Activated naive CD4-positive, alpha-beta T cell treated with anti-CD3 and anti-CD28 coated beads, Interleukin-2, amount 10 ng/mL, durations not matched to agents 7 days and 5 days (primary cell): ENCODE results near the gene CRYBG2.
"Not testable (repeated sequence)": the region's sequence is repeated elsewhere in the genome, so short reads cannot be mapped to it uniquely, and the experiment has no call there.

Experiments
- CTCF ChIA-PET: fragments of 350-600 bp; sonication (Branson Sonifier 250); formaldehyde crosslinking; loops from one replicate; lab custom pipeline; 2021; ENCODE audit warnings: antibody characterized with exemption; lab: Charles Lee
- DNase-seq: peaks from one replicate; pipeline ENCODE4 v3.0.0-alpha.2; 2020
- H3K27ac Mint-ChIP-seq: one replicate; pipeline ENCODE4 v1.8.0; 2021; ENCODE audit warnings: mild to moderate bottlenecking, moderate library complexity, mixed read lengths
- H3K27me3 Mint-ChIP-seq: one replicate; pipeline ENCODE4 v1.8.0; 2021; ENCODE audit warnings: mild to moderate bottlenecking, mixed read lengths
- H3K36me3 Mint-ChIP-seq: one replicate; pipeline ENCODE4 v1.8.0; 2021; ENCODE audit warnings: mixed read lengths
- H3K4me1 Mint-ChIP-seq: one replicate; pipeline ENCODE4 v1.8.0; 2021; ENCODE audit warnings: mixed read lengths
- H3K4me3 Mint-ChIP-seq: one replicate; pipeline ENCODE4 v1.8.0; 2021; ENCODE audit warnings: mild to moderate bottlenecking, moderate library complexity, mixed read lengths
- H3K9me3 Mint-ChIP-seq: one replicate; pipeline ENCODE4 v1.8.0; 2021; ENCODE audit warnings: mixed read lengths

Gene CRYBG2

GRCh38 chr1:26353976-26354820, at the start of gene CRYBG2:
TSS of gene CRYBG2 (minus strand) at chr1:26354130. CDS start at chr1:26346657, 7,473 bp downstream.
- Mint-ChIP-seq H3K4me1 (peaks cover 22% of the 10 kb centered on the region), H3K36me3 (no peaks in the 10 kb centered on the region), H3K27ac (no peak within 1 kb of the TSS), H3K27me3 (peaks cover 45% of the 10 kb centered on the region), H3K9me3 (no peaks in the 10 kb centered on the region), H3K4me3 (no peak within 1 kb of the TSS)
- DNase-seq, result no peak
- CTCF ChIA-PET, result interaction anchor here (0.9 to 1.6 kb wide), 3 partner anchors 63 to 79 kb away, joined by 3 read pairs; no protein-coding TSS in a partner anchor

- no peak overlapping the region for H3K27ac Mint-ChIP-seq
- no peak overlapping the region for H3K4me3 Mint-ChIP-seq
- H3K27me3 Mint-ChIP-seq, result peaks cover 41% of the 10 kb centered on the region
- CTCF ChIA-PET, result interaction anchor here (0.5 to 1.7 kb wide), 2 partner anchors 13 to 855 kb away, joined by 3 to 7 read pairs; no protein-coding TSS in a partner anchor
- peaks cover 4% of the 10 kb centered on the region for H3K4me1 Mint-ChIP-seq
- H3K9me3 Mint-ChIP-seq, result no peaks in the 10 kb centered on the region
- no peaks in the 10 kb centered on the region for H3K36me3 Mint-ChIP-seq
- DNase-seq, result no peak
These were observed 49.7 kb upstream of the CRYBG2 start for GRCh38 chr1:26403656-26404055.

GRCh38 chr1:26401891-26402290, 48.0 kb upstream of the CRYBG2 start:
- no peaks in the 10 kb centered on the region for H3K36me3 Mint-ChIP-seq
- DNase-seq, result no peak
- H3K27ac Mint-ChIP-seq, result no peak overlapping the region
- CTCF ChIA-PET, result interaction anchor here (0.7 kb wide), 1 partner anchor 199 kb away, joined by 5 read pairs; no protein-coding TSS in a partner anchor
- H3K4me3 Mint-ChIP-seq, result no peak overlapping the region
- H3K9me3 Mint-ChIP-seq, result no peaks in the 10 kb centered on the region
- H3K4me1 Mint-ChIP-seq, result no peaks in the 10 kb centered on the region
- H3K27me3 Mint-ChIP-seq, result peaks cover 33% of the 10 kb centered on the region

- peaks cover 27% of the 10 kb centered on the region for H3K27me3 Mint-ChIP-seq
- H3K4me1 Mint-ChIP-seq, result peaks cover 7% of the 10 kb centered on the region
- no peak for DNase-seq
- H3K27ac Mint-ChIP-seq, result no peak overlapping the region
- H3K36me3 Mint-ChIP-seq, result no peaks in the 10 kb centered on the region
- no peak overlapping the region for H3K4me3 Mint-ChIP-seq
- no peaks in the 10 kb centered on the region for H3K9me3 Mint-ChIP-seq
- CTCF ChIA-PET, result interaction anchor here (1.0 to 2.2 kb wide), 3 partner anchors 17 to 123 kb away, joined by 3 to 10 read pairs (median 4); no protein-coding TSS in a partner anchor
These were observed 45.1 kb upstream of the CRYBG2 start for GRCh38 chr1:26399034-26399433.

GRCh38 chr1:26395754-26396153, 41.8 kb upstream of the CRYBG2 start:
- no peaks in the 10 kb centered on the region for H3K9me3 Mint-ChIP-seq
- DNase-seq, result no peak
- H3K27ac Mint-ChIP-seq, result no peak overlapping the region
- H3K36me3 Mint-ChIP-seq, result no peaks in the 10 kb centered on the region
- CTCF ChIA-PET, result interaction anchor here (0.7 to 3.5 kb wide), 15 partner anchors 17 to 895 kb away, joined by 3 to 19 read pairs (median 5); partner anchors contain the start of genes C1orf232 and ZNF593
- H3K4me1 Mint-ChIP-seq, result peaks cover 20% of the 10 kb centered on the region
- peaks cover 22% of the 10 kb centered on the region for H3K27me3 Mint-ChIP-seq
- no peak overlapping the region for H3K4me3 Mint-ChIP-seq

- H3K4me1 Mint-ChIP-seq, result peaks cover 49% of the 10 kb centered on the region
- peak; percentile 77 for DNase-seq
- no peak overlapping the region for H3K27ac Mint-ChIP-seq
- no peaks in the 10 kb centered on the region for H3K9me3 Mint-ChIP-seq
- H3K27me3 Mint-ChIP-seq, result peaks cover 22% of the 10 kb centered on the region
- H3K4me3 Mint-ChIP-seq, result no peak overlapping the region
- CTCF ChIA-PET, result interaction anchor here (0.6 to 4.1 kb wide), 19 partner anchors 9 to 247 kb away, joined by 3 to 30 read pairs (median 4); partner anchors contain the start of gene SH3BGRL3
- H3K36me3 Mint-ChIP-seq, result no peaks in the 10 kb centered on the region
These were observed 37.5 kb upstream of the CRYBG2 start for GRCh38 chr1:26391450-26391849.

GRCh38 chr1:26389604-26390247, 35.8 kb upstream of the CRYBG2 start:
- peaks cover 22% of the 10 kb centered on the region for H3K27me3 Mint-ChIP-seq
- DNase-seq, result no peak
- no peak overlapping the region for H3K27ac Mint-ChIP-seq
- peaks cover 57% of the 10 kb centered on the region for H3K4me1 Mint-ChIP-seq
- H3K36me3 Mint-ChIP-seq, result no peaks in the 10 kb centered on the region
- H3K4me3 Mint-ChIP-seq, result no peak overlapping the region
- no peaks in the 10 kb centered on the region for H3K9me3 Mint-ChIP-seq
- CTCF ChIA-PET, result interaction anchor here (1.1 to 4.1 kb wide), 7 partner anchors 11 to 220 kb away, joined by 4 to 30 read pairs (median 9); partner anchors contain the start of gene ZNF593

- Mint-ChIP-seq H3K4me3 (no peak overlapping the region), H3K36me3 (no peaks in the 10 kb centered on the region), H3K9me3 (no peaks in the 10 kb centered on the region), H3K27ac (no peak overlapping the region), H3K4me1 (peaks cover 64% of the 10 kb centered on the region), H3K27me3 (peaks cover 22% of the 10 kb centered on the region)
- CTCF ChIA-PET, result interaction anchor here (0.8 to 4.1 kb wide), 6 partner anchors 11 to 219 kb away, joined by 3 to 26 read pairs (median 8); partner anchors contain the start of gene ZNF593
- no peak for DNase-seq
These were observed 35.0 kb upstream of the CRYBG2 start for GRCh38 chr1:26388791-26389445.

- H3K27ac Mint-ChIP-seq, result no peak overlapping the region
- DNase-seq, result no peak
- peaks cover 12% of the 10 kb centered on the region for H3K27me3 Mint-ChIP-seq
- CTCF ChIA-PET, result interaction anchor here (0.6 to 2.0 kb wide), 4 partner anchors 10 to 102 kb away, joined by 3 to 10 read pairs (median 4); no protein-coding TSS in a partner anchor
- H3K4me3 Mint-ChIP-seq, result no peak overlapping the region
- peaks cover 68% of the 10 kb centered on the region for H3K4me1 Mint-ChIP-seq
- H3K9me3 Mint-ChIP-seq, result no peaks in the 10 kb centered on the region
- no peaks in the 10 kb centered on the region for H3K36me3 Mint-ChIP-seq
These were observed 33.5 kb upstream of the CRYBG2 start for GRCh38 chr1:26387447-26387846.

GRCh38 chr1:26385063-26385462, 31.1 kb upstream of the CRYBG2 start:
- DNase-seq, H3K27me3 Mint-ChIP-seq, H3K9me3 Mint-ChIP-seq, H3K36me3 Mint-ChIP-seq, H3K27ac Mint-ChIP-seq: not testable (repeated sequence)
- CTCF ChIA-PET, result interaction anchor here (0.7 kb wide), 1 partner anchor 47 kb away, joined by 3 read pairs; no protein-coding TSS in a partner anchor
- H3K4me1 Mint-ChIP-seq, result peaks cover 62% of the 10 kb centered on the region
- H3K4me3 Mint-ChIP-seq, result peak overlapping the region; percentile 5

- peaks cover 62% of the 10 kb centered on the region for H3K4me1 Mint-ChIP-seq
- no peaks in the 10 kb centered on the region for H3K9me3 Mint-ChIP-seq
- CTCF ChIA-PET, result no interaction called here
- H3K4me3 Mint-ChIP-seq, result no peak overlapping the region
- DNase-seq, result no peak
- no peaks in the 10 kb centered on the region for H3K36me3 Mint-ChIP-seq
- H3K27ac Mint-ChIP-seq, result no peak overlapping the region
- peaks cover 3% of the 10 kb centered on the region for H3K27me3 Mint-ChIP-seq
These were observed 30.1 kb upstream of the CRYBG2 start for GRCh38 chr1:26384076-26384475.

- Mint-ChIP-seq H3K4me1 (peaks cover 74% of the 10 kb centered on the region), H3K4me3 (no peak overlapping the region), H3K9me3 (no peaks in the 10 kb centered on the region), H3K27me3 (no peaks in the 10 kb centered on the region), H3K27ac (peak overlapping the region; percentile 86), H3K36me3 (peaks cover 2% of the 10 kb centered on the region)
- CTCF ChIA-PET, result interaction anchor here (0.8 to 3.0 kb wide), 10 partner anchors 12 to 101 kb away, joined by 3 to 21 read pairs (median 4); no protein-coding TSS in a partner anchor
- no peak for DNase-seq
These were observed 24.9 kb upstream of the CRYBG2 start for GRCh38 chr1:26378879-26379251.

GRCh38 chr1:26378088-26378878, 24.4 kb upstream of the CRYBG2 start:
- H3K9me3 Mint-ChIP-seq, result no peaks in the 10 kb centered on the region
- peaks cover 2% of the 10 kb centered on the region for H3K36me3 Mint-ChIP-seq
- CTCF ChIA-PET, result interaction anchor here (0.8 to 3.0 kb wide), 13 partner anchors 8 to 209 kb away, joined by 3 to 21 read pairs (median 4); partner anchors contain the start of gene ZNF593
- H3K4me3 Mint-ChIP-seq, result peak overlapping the region; percentile 33
- peaks cover 79% of the 10 kb centered on the region for H3K4me1 Mint-ChIP-seq
- H3K27ac Mint-ChIP-seq, result peak overlapping the region; percentile 86
- no peaks in the 10 kb centered on the region for H3K27me3 Mint-ChIP-seq
- DNase-seq, result peak; percentile 87
